ENCODE results near the gene ALOX15B. TPM values are rescaled to one million over a fixed set of nuclear protein-coding genes. Genes with fewer than 3 reads are reported as not detected.

The ALOX15B gene
- total and polyA plus RNA-seq, 2 of the 13 experiments (the other 11 are each of a cell fraction or from before 2014, with no cell fraction given) = not detected

DNA sequence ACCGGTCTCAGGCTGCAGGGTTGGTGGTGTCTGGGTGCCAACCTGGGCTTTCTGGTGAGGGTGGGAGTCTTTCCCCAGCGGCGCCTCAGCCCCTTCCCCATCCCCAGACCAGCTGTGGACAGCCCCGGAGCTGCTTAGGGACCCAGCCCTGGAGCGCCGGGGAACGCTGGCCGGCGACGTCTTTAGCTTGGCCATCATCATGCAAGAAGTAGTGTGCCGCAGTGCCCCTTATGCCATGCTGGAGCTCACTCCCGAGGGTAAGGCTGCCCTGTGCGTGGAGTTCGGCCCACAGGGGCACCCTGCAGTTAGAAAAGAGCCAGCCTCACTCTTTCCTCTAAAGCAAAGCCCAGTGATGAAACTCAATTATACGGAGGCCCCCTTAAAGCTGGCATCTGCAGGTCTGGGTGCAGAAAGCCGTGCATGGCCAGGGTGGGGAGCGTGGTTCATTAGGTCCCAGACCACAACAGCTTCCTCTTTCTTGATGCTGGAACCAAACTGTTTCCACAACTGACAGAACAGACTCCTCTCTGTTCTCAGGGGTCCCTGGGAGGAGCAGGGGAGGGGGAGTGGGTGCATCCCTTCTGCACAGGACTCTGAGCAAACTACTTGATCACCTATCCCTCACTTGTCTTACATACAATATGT is 25.7 kb upstream of the ALOX15B start:
- no peak overlapping the region for H3K4me3 ChIP-seq (replicated peaks in 1 of 3; ENCODE audit: insufficient read depth in 1 of 3, low read depth in 2 of 3, low read length in 3 of 3)
- no peaks in the 10 kb centered on the region for H4K20me1 ChIP-seq (ENCODE audit: insufficient read depth, low read length)
- ChIA-PET POLR2A (no interaction called here), CTCF (ENCODE audit: low intra/inter-chr PET ratio, low total read pairs) (no interaction called here)
- no peak overlapping the region for H3K9ac ChIP-seq (ENCODE audit: insufficient read depth, low read depth, low read length)
- intact Hi-C loops (cut with micrococcal nuclease; ENCODE audit: unreplicated experiment) = no loop called here
- peaks cover 19% of the 10 kb centered on the region for H3K4me1 ChIP-seq (ENCODE audit: insufficient read depth, low read length)
- DNase-seq (ENCODE audit: low spot score) = no peak
- H3K36me3 ChIP-seq (replicated peaks in 1 of 2; ENCODE audit: control insufficient read depth in 1 of 2, insufficient read depth in 2 of 2, low read length in 2 of 2) = no peaks in the 10 kb centered on the region
- FAIRE-seq = no peak
- BruUV-seq (replicated peaks) = no TSS peak
- in situ Hi-C loops (cut with HindIII; ENCODE audit: extremely low pct_ligation_motif_present, low pct_unique_long_range_greater_than_20kb) = no loop called here
- no peak overlapping the region for H3K4me2 ChIP-seq (ENCODE audit: low read depth, low read length)
- no peak overlapping the region for H3K27ac ChIP-seq (ENCODE audit: extremely low read length, insufficient read depth, low read length)
- no peaks in the 10 kb centered on the region for H3K9me3 ChIP-seq (ENCODE audit: low read length)
- no peak for TF ChIP-seq MYNN (CRISPR knock-in tag; IDR thresholded peaks at IDR 0.05; ENCODE audit: low read depth)
- no peak for TF ChIP-seq PHF20 (CRISPR knock-in tag; IDR thresholded peaks at IDR 0.05)
- TF ChIP-seq, protein P1, sequence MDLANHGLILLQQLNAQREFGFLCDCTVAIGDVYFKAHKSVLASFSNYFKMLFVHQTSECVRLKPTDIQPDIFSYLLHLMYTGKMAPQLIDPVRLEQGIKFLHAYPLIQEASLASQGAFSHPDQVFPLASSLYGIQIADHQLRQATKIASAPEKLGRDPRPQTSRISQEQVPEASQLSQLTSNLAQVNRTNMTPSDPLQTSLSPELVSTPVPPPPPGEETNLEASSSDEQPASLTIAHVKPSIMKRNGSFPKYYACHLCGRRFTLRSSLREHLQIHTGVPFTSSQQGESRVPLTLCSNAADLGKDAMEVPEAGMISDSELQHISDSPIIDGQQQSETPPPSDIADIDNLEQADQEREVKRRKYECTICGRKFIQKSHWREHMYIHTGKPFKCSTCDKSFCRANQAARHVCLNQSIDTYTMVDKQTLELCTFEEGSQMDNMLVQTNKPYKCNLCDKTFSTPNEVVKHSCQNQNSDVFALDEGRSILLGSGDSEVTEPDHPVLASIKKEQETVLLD (CRISPR knock-in tag; IDR thresholded peaks at IDR 0.05; ENCODE audit: low read depth) = no peak
- no peak for TF ChIP-seq NCOR1 (IDR thresholded peaks at IDR 0.05; ENCODE audit: borderline replicate concordance, low read length)
- TF ChIP-seq, protein P2, sequence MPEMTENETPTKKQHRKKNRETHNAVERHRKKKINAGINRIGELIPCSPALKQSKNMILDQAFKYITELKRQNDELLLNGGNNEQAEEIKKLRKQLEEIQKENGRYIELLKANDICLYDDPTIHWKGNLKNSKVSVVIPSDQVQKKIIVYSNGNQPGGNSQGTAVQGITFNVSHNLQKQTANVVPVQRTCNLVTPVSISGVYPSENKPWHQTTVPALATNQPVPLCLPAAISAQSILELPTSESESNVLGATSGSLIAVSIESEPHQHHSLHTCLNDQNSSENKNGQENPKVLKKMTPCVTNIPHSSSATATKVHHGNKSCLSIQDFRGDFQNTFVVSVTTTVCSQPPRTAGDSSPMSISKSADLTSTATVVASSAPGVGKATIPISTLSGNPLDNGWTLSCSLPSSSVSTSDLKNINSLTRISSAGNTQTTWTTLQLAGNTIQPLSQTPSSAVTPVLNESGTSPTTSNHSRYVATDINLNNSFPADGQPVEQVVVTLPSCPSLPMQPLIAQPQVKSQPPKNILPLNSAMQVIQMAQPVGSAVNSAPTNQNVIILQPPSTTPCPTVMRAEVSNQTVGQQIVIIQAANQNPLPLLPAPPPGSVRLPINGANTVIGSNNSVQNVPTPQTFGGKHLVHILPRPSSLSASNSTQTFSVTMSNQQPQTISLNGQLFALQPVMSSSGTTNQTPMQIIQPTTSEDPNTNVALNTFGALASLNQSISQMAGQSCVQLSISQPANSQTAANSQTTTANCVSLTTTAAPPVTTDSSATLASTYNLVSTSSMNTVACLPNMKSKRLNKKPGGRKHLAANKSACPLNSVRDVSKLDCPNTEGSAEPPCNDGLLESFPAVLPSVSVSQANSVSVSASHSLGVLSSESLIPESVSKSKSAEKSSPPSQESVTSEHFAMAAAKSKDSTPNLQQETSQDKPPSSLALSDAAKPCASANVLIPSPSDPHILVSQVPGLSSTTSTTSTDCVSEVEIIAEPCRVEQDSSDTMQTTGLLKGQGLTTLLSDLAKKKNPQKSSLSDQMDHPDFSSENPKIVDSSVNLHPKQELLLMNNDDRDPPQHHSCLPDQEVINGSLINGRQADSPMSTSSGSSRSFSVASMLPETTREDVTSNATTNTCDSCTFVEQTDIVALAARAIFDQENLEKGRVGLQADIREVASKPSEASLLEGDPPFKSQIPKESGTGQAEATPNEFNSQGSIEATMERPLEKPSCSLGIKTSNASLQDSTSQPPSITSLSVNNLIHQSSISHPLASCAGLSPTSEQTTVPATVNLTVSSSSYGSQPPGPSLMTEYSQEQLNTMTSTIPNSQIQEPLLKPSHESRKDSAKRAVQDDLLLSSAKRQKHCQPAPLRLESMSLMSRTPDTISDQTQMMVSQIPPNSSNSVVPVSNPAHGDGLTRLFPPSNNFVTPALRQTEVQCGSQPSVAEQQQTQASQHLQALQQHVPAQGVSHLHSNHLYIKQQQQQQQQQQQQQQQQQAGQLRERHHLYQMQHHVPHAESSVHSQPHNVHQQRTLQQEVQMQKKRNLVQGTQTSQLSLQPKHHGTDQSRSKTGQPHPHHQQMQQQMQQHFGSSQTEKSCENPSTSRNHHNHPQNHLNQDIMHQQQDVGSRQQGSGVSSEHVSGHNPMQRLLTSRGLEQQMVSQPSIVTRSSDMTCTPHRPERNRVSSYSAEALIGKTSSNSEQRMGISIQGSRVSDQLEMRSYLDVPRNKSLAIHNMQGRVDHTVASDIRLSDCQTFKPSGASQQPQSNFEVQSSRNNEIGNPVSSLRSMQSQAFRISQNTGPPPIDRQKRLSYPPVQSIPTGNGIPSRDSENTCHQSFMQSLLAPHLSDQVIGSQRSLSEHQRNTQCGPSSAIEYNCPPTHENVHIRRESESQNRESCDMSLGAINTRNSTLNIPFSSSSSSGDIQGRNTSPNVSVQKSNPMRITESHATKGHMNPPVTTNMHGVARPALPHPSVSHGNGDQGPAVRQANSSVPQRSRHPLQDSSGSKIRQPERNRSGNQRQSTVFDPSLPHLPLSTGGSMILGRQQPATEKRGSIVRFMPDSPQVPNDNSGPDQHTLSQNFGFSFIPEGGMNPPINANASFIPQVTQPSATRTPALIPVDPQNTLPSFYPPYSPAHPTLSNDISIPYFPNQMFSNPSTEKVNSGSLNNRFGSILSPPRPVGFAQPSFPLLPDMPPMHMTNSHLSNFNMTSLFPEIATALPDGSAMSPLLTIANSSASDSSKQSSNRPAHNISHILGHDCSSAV (CRISPR knock-in tag; IDR thresholded peaks at IDR 0.05; ENCODE audit: borderline replicate concordance) = no peak
- 50% methylated on average over 2 of the region's 17 CpGs for WGBS (ENCODE audit: low lambda C conversion rate)
- no peaks in the 10 kb centered on the region for H3K79me2 ChIP-seq (ENCODE audit: insufficient read depth, low read length)
- ATAC-seq = no peak
- no peak overlapping the region for H2AFZ ChIP-seq (ENCODE audit: low read length)
- H3K27me3 ChIP-seq (ENCODE audit: control insufficient read depth in 1 of 2, insufficient read depth in 2 of 2, low read length in 2 of 2) = peaks cover 1 to 57% of the 10 kb centered on the region in 2 experiments; a peak in 4 of 5 replicates
